Neutrophil (primary cell): ENCODE measurements around the gene CNTNAP2.

ENCODE experiments used
- H3K27ac ChIP-seq: fragments of 200-600 bp; sonication (generic); 2 replicates; pipeline ENCODE4 v1.5.1; 2016; ENCODE audit warnings: mild to moderate bottlenecking, moderate library complexity
- H3K27me3 ChIP-seq: fragments of 200-600 bp; sonication (generic); 2 replicates; pipeline ENCODE4 v1.6.0; 2016; ENCODE audit warnings: mild to moderate bottlenecking
- H3K36me3 ChIP-seq: fragments of 200-600 bp; sonication (generic); 2 replicates; pipeline ENCODE4 v1.5.1; 2017
- H3K4me1 ChIP-seq, 2 experiments: fragments of 200-600 bp in 1 of 2; sonication (generic) in 1 of 2; 1 replicate in 1 of 2; 2 replicates in 1 of 2; pipeline versions ENCODE4 v1.5.1 to v1.6.1; 2013 to 2016; ENCODE audit warnings: low read depth in 1 of 2, low read length in 1 of 2, mild to moderate bottlenecking in 1 of 2, moderate library complexity in 1 of 2; ENCODE audit not compliant: control insufficient read depth in 1 of 2, insufficient read depth in 1 of 2
- H3K4me3 ChIP-seq, 2 experiments: fragments of 200-600 bp in 1 of 2; sonication (generic) in 1 of 2; 1 replicate in 1 of 2; 2 replicates in 1 of 2; pipeline ENCODE4 v1.5.1; 2013 to 2016; ENCODE audit warnings: low read depth in 1 of 2, low read length in 1 of 2, mild to moderate bottlenecking in 1 of 2, moderate library complexity in 1 of 2
- H3K9me3 ChIP-seq: fragments of 200-600 bp; sonication (generic); 2 replicates; pipeline ENCODE4 v1.5.1; 2016
- CTCF ChIP-seq: fragments of 200-600 bp; sonication (generic); IDR thresholded peaks from 2 replicates; pipeline ENCODE4 v1.5.1; 2016; ENCODE audit warnings: antibody characterized with exemption

The CNTNAP2 gene

GRCh38 chr7:146826329-146826728 lies 709.7 kb downstream of the CNTNAP2 start:
- no peaks in the 10 kb centered on the region for H3K36me3 ChIP-seq
- H3K27ac ChIP-seq: no peak overlapping the region
- H3K9me3 ChIP-seq: no peaks in the 10 kb centered on the region
- no peak for TF ChIP-seq CTCF
- no peak overlapping the region for H3K4me3 ChIP-seq
- H3K27me3 ChIP-seq: no peaks in the 10 kb centered on the region
- H3K4me1 ChIP-seq: no peaks in the 10 kb centered on the region

GRCh38 chr7:146830686-146831085 lies 714.1 kb downstream of the CNTNAP2 start:
- TF ChIP-seq CTCF: no peak
- H3K27me3 ChIP-seq: no peaks in the 10 kb centered on the region

GRCh38 chr7:146831875-146832274 lies 715.3 kb downstream of the CNTNAP2 start:
- Histone ChIP-seq H3K4me3 (no peak overlapping the region), H3K4me1 (no peaks in the 10 kb centered on the region), H3K36me3 (no peaks in the 10 kb centered on the region), H3K27me3 (no peaks in the 10 kb centered on the region), H3K27ac (no peak overlapping the region), H3K9me3 (no peaks in the 10 kb centered on the region)
- TF ChIP-seq CTCF: no peak

More at GRCh38 chr7:146830686-146831085, 714.1 kb downstream of the CNTNAP2 start:
- H3K4me1 ChIP-seq: no peaks in the 10 kb centered on the region
- H3K36me3 ChIP-seq: no peaks in the 10 kb centered on the region
- no peak overlapping the region for H3K4me3 ChIP-seq
- no peak overlapping the region for H3K27ac ChIP-seq
- H3K9me3 ChIP-seq: no peaks in the 10 kb centered on the region

- Histone ChIP-seq H3K27me3 (no peaks in the 10 kb centered on the region), H3K4me3 (no peak overlapping the region), H3K9me3 (no peaks in the 10 kb centered on the region), H3K27ac (no peak overlapping the region), H3K36me3 (no peaks in the 10 kb centered on the region), H3K4me1 (no peaks in the 10 kb centered on the region)
- TF ChIP-seq CTCF: no peak
Observed at GRCh38 chr7:146844405-146844804, 727.8 kb downstream of the CNTNAP2 start.

GRCh38 chr7:146858690-146859089 lies 742.1 kb downstream of the CNTNAP2 start:
- no peaks in the 10 kb centered on the region for H3K36me3 ChIP-seq
- no peaks in the 10 kb centered on the region for H3K4me1 ChIP-seq
- H3K9me3 ChIP-seq: no peaks in the 10 kb centered on the region
- no peak overlapping the region for H3K4me3 ChIP-seq
- no peak overlapping the region for H3K27ac ChIP-seq
- TF ChIP-seq CTCF: no peak
- no peaks in the 10 kb centered on the region for H3K27me3 ChIP-seq

- Histone ChIP-seq H3K27ac (no peak overlapping the region), H3K4me1 (no peaks in the 10 kb centered on the region), H3K36me3 (no peaks in the 10 kb centered on the region), H3K4me3 (no peak overlapping the region), H3K27me3 (no peaks in the 10 kb centered on the region), H3K9me3 (no peaks in the 10 kb centered on the region)
- TF ChIP-seq CTCF: no peak
Observed at GRCh38 chr7:146861701-146862100, 745.1 kb downstream of the CNTNAP2 start.
